Endothelial cell (in vitro differentiated cells): ENCODE measurements around the gene NCR3LG1. TPM values are rescaled to one million over a fixed set of nuclear protein-coding genes. Genes with fewer than 3 reads are reported as not detected.
A peak's percentile ranks its signal among the peaks of the same experiment; 100 is the strongest.

Experiments used
- DNase-seq: peaks from one replicate; pipeline ENCODE4 v3.0.0; 2021; ENCODE audit warnings: low spot score
- H3K27ac Mint-ChIP-seq: one replicate; pipeline ENCODE4 v1.8.0; 2021; ENCODE audit warnings: mixed read lengths, inconsistent platforms; ENCODE audit not compliant: unreplicated experiment
- H3K27me3 Mint-ChIP-seq: one replicate; pipeline ENCODE4 v1.8.0; 2021; ENCODE audit warnings: mild to moderate bottlenecking, moderate library complexity, mixed read lengths, inconsistent platforms; ENCODE audit not compliant: unreplicated experiment
- H3K36me3 Mint-ChIP-seq: one replicate; pipeline ENCODE4 v1.8.0; 2021; ENCODE audit warnings: mild to moderate bottlenecking, low read depth, mixed read lengths, inconsistent platforms; ENCODE audit not compliant: unreplicated experiment
- H3K4me1 Mint-ChIP-seq: one replicate; pipeline ENCODE4 v1.8.0; 2021; ENCODE audit warnings: mild to moderate bottlenecking, mixed read lengths, inconsistent platforms; ENCODE audit not compliant: unreplicated experiment
- H3K4me3 Mint-ChIP-seq: one replicate; pipeline ENCODE4 v1.8.0; 2021; ENCODE audit warnings: mild to moderate bottlenecking, mixed read lengths, inconsistent platforms; ENCODE audit not compliant: unreplicated experiment
- H3K9me3 Mint-ChIP-seq: one replicate; pipeline ENCODE4 v1.8.0; 2021; ENCODE audit warnings: mixed read lengths, inconsistent platforms; ENCODE audit not compliant: unreplicated experiment
- CTCF ChIP-seq: fragments of 200-600 bp; sonication (generic); IDR thresholded peaks from one replicate; pipeline ENCODE4 v1.5.0; 2021; ENCODE audit warnings: antibody characterized with exemption; ENCODE audit not compliant: unreplicated experiment
- total RNA-seq: library from RNA; stranded (reverse); fragmentation: NEBNext Ultra II Directional; extraction: Animal tissue kit (Norgen Biotek cat#: 25700); gene quantifications from one replicate; pipeline ENCODE4 v1.2.1, GENCODE V29; 2021; ENCODE audit not compliant: unreplicated experiment

Gene NCR3LG1
- total RNA-seq, 1 donor from 2014 or later: 0.23 TPM

- no peak overlapping the region for H3K4me3 Mint-ChIP-seq
- no peak for DNase-seq
- H3K27ac Mint-ChIP-seq: peak overlapping the region; percentile 24
- no peaks in the 10 kb centered on the region for H3K36me3 Mint-ChIP-seq
- H3K9me3 Mint-ChIP-seq: no peaks in the 10 kb centered on the region
- H3K4me1 Mint-ChIP-seq: no peaks in the 10 kb centered on the region
- H3K27me3 Mint-ChIP-seq: peaks cover 6% of the 10 kb centered on the region
- TF ChIP-seq CTCF: no peak
These were observed 48.6 kb downstream of the NCR3LG1 start for GRCh38 chr11:17400048-17400775.

- DNase-seq: no peak
- no peak for TF ChIP-seq CTCF
- peaks cover 2% of the 10 kb centered on the region for H3K27me3 Mint-ChIP-seq
- H3K36me3 Mint-ChIP-seq: no peaks in the 10 kb centered on the region
- H3K9me3 Mint-ChIP-seq: no peaks in the 10 kb centered on the region
- H3K4me3 Mint-ChIP-seq: no peak overlapping the region
- H3K27ac Mint-ChIP-seq: no peak overlapping the region
- H3K4me1 Mint-ChIP-seq: no peaks in the 10 kb centered on the region
These were observed 49.7 kb downstream of the NCR3LG1 start for GRCh38 chr11:17401316-17401715.

- H3K36me3 Mint-ChIP-seq: no peaks in the 10 kb centered on the region
These were observed 50.2 kb downstream of the NCR3LG1 start for GRCh38 chr11:17401841-17402240.

GRCh38 chr11:17402486-17402885 lies 50.9 kb downstream of the NCR3LG1 start:
- H3K4me3 Mint-ChIP-seq: no peak overlapping the region
- no peak for TF ChIP-seq CTCF
- H3K27ac Mint-ChIP-seq: no peak overlapping the region
- H3K36me3 Mint-ChIP-seq: no peaks in the 10 kb centered on the region
- peaks cover 2% of the 10 kb centered on the region for H3K27me3 Mint-ChIP-seq
- no peaks in the 10 kb centered on the region for H3K4me1 Mint-ChIP-seq
- DNase-seq: no peak
- H3K9me3 Mint-ChIP-seq: no peaks in the 10 kb centered on the region

More at GRCh38 chr11:17401841-17402240, 50.2 kb downstream of the NCR3LG1 start:
- Mint-ChIP-seq H3K27ac (no peak overlapping the region), H3K9me3 (no peaks in the 10 kb centered on the region), H3K27me3 (peaks cover 2% of the 10 kb centered on the region), H3K4me1 (no peaks in the 10 kb centered on the region), H3K4me3 (no peak overlapping the region)
- no peak for DNase-seq
- TF ChIP-seq CTCF: no peak

- no peak for DNase-seq
- Mint-ChIP-seq H3K4me1 (no peaks in the 10 kb centered on the region), H3K36me3 (no peaks in the 10 kb centered on the region), H3K27ac (no peak overlapping the region), H3K9me3 (no peaks in the 10 kb centered on the region), H3K4me3 (no peak overlapping the region), H3K27me3 (no peaks in the 10 kb centered on the region)
- TF ChIP-seq CTCF: no peak
These were observed 52.6 kb downstream of the NCR3LG1 start for GRCh38 chr11:17403980-17404759.
